GM19193 (cell line): ENCODE measurements around the gene AGGF1.

Experiments used
- POLR2A ChIP-seq: IDR thresholded peaks from 4 replicates; pipeline ENCODE4 v1.6.1; 2011; ENCODE audit not compliant: insufficient read depth, insufficient read length; ENCODE audit errors: extremely low read depth

AGGF1 gene

DNA sequence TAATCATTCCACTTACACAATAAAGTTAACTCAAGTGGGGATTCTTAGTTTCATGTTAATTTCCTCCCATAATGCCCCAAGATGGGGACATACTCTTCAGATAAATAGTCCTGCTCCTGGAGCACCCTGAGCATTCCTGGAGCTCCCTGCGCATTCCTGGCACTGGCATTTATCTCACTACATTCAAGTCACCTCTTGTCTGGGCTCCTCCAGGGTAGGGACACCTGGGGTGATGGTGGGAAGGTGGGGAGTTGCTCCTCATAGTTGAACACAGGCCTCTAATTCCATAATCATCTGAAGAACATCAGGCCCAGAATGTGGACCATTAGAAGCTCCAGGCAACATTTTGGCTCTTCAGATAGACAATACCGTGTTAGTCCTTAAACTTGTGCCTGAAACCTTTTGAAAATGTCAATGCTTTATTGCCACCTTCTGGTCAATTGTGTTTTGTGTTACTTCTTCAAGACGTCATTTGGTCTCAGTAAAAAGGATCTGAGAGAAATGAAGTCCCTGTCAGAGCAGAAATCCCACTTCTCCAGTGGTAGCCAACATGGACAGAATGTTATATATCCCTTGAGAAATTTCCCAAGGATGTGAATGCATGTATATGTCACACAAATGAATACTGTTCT, 14.2 kb upstream of the AGGF1 start:
- no peak for TF ChIP-seq POLR2A

- no peak for TF ChIP-seq POLR2A
These were observed 13.2 kb upstream of the AGGF1 start for GRCh38 chr5:77016962-77017361.

- TF ChIP-seq POLR2A = no peak
These were observed 12.5 kb upstream of the AGGF1 start for GRCh38 chr5:77017668-77018067.

DNA sequence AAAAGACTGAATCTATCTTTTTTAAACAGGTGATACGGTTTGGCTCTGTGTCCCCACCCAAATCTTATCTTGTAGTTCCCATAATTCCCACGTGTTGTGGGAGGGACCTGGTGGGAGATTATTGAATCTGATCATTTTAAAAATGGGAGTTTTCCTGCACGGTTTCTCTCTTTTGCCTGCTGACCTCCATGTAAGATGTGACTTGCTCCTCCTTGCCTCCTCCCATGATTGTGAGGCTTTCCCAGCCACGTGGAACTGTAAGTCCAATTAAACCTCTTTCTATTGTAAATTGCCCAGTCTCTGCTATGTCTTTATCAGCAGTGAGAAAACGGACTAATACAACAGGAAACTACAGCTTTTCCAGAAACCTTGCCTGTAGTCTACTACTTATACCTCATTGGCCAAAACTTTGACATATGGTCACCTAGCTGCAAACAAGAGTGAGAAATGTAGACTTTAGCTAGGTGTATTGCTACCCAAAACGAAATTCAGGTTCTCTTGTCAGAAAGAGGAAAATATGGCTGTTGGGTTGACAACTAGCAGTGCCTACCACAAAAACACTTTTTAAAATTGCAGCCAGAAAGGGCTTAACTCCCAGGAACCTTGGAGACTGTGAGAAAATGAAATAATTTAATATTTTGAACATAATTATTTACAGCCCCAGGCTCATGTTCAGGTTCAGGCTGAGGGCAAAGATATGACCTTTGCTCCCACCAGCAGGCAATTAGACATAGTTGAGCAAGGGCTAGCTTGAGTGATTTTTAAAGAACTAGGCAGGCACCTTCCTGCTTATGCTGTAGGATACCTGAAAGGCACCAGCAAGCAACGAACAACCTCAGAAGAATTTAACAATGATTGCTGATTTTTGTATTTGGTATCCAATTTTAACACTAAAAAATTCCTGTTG, 7.4 kb upstream of the AGGF1 start:
- no peak for TF ChIP-seq POLR2A

DNA sequence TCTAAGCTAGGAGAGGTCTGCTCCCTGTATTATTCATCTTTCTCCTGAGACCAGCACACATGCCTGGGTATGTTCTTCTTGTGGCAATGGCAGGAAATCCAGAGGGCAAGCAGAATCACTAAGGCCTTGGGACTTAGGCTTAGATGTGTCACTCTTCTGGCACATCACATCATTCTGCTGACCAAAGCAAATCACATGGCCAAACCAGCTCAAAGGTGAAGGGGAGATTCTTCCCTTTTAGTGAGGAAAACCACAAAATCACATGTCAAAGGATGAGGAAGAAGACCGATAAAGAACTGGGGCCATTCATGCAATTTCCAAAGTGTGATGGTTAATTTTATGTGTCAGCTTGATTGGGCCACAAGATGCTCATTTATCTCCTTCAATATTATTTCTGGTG, 5.7 kb upstream of the AGGF1 start:
- TF ChIP-seq POLR2A = no peak

- TF ChIP-seq POLR2A = no peak
These were observed 1.4 kb upstream of the AGGF1 start for GRCh38 chr5:77028631-77029375.

- TF ChIP-seq POLR2A = no peak
These were observed 773 bp upstream of the AGGF1 start for GRCh38 chr5:77029376-77029885.

GRCh38 chr5:77031891-77032290, 1.7 kb downstream of the AGGF1 start:
- TF ChIP-seq POLR2A = no peak

DNA sequence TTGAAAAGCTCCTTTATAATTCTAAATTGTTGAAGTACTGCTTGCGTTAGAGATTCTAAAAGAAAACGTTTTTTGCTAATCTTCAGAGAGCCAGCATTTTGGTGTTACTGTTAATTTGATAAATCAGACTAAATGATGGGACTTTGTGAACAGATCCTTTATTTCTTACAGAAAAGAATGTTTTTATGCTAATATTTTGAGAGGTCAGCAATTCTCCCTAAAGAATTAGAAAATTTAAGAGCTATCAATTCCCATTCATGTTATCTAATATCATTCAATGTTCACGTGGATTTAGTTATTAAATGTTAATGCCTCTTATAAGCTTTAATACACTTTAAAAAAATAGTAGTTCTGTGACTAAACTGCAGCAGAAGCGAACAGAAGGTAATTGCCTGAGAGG, 2.4 kb downstream of the AGGF1 start:
- no peak for TF ChIP-seq POLR2A

DNA sequence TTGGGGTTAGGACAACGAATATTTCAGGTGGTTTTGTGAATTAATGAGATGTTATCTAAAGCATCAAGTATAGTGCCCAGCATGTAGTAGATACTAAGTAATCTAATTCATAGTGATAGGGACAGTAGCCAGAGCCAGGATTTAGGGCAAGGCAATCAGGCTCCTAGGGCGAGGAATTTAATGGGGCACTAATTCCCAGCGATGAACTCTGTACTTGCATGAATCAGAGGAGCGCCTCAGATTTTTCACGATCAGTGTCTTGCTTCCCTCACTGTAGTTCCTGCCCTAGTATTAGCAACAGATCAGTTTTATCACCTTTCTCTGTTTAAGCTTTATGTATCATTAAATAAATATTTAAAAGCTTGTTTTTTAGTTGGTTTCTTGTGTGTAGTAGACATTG, 3.1 kb downstream of the AGGF1 start:
- TF ChIP-seq POLR2A = no peak

- TF ChIP-seq POLR2A = no peak
These were observed 5.7 kb downstream of the AGGF1 start for GRCh38 chr5:77035950-77036349.

- no peak for TF ChIP-seq POLR2A
These were observed 16.3 kb downstream of the AGGF1 start for GRCh38 chr5:77046416-77047073.

DNA sequence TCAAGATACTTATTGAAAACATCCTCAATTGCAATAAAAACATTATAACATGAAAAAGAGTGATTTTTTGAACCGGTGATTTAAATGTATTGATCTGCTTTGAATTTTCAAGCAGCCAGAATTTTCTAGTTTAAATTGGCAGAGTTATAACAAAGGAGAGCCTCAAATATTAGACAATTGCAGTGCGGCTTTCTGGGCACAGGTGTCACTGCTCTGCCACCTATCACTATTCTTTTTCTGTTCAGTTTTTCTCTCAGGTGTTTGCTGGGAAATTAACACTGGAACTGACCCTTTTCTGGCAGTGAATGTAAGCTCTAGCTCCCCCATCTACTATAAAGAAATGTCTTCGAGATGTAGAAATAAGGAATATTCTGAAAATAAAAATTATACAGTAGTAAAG, 33.8 kb downstream of the AGGF1 start:
- no peak for TF ChIP-seq POLR2A

- TF ChIP-seq POLR2A = no peak
These were observed 35.1 kb downstream of the AGGF1 start for GRCh38 chr5:77065256-77065655.

DNA sequence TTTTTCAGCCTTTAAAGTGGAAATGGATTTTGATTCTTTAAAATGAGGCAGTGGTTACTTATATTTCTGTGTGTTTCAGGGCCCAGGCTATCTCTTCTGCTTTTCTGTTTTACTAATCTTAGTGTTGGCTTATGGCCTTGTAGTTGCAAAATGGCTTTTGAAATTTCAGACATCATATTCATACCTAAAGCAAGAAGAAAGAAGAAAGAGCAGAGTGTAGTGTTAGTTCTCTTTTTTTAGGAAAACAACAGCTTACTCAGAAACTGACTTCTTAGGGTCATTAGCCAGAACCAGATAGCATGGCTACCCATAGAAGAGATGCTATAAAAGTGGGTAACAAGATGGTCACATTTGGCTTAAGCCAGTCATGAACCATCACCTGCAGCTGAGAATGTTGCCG, 36.0 kb downstream of the AGGF1 start:
- TF ChIP-seq POLR2A = no peak

- TF ChIP-seq POLR2A = no peak
These were observed 36.7 kb downstream of the AGGF1 start for GRCh38 chr5:77066823-77067442.
